NOMO-1 treated with dmso at 0.1 percent for 144 hours (cell line): ENCODE results near the gene OTULIN.
A peak's percentile ranks its signal among the peaks of the same experiment; 100 is the strongest.

Experiments
- DNase-seq: peaks from one replicate; lab custom pipeline; 2025; ENCODE audit not compliant: unreplicated experiment; lab: John Stamatoyannopoulos, UW

The OTULIN gene

GRCh38 chr5:14696057-14696456 is 31.5 kb downstream of the OTULIN start:
- no peak for DNase-seq

- DNase-seq: no peak
Measured at GRCh38 chr5:14696851-14697250, 32.3 kb downstream of the OTULIN start.

- DNase-seq: no peak
Measured at GRCh38 chr5:14698495-14698894, 34.0 kb downstream of the OTULIN start.

- no peak for DNase-seq
Measured at GRCh38 chr5:14699159-14699558, 34.6 kb downstream of the OTULIN start.

- no peak for DNase-seq
Measured at GRCh38 chr5:14699807-14700400, 35.4 kb downstream of the OTULIN start.

- peak; percentile 86 for DNase-seq
Measured at GRCh38 chr5:14700478-14701436, 36.2 kb downstream of the OTULIN start.

- no peak for DNase-seq
Measured at GRCh38 chr5:14701556-14701955, 37.0 kb downstream of the OTULIN start.

GRCh38 chr5:14702238-14702839 is 37.8 kb downstream of the OTULIN start:
- no peak for DNase-seq

- no peak for DNase-seq
Measured at GRCh38 chr5:14705556-14705955, 41.0 kb downstream of the OTULIN start.

- peak; percentile 31 for DNase-seq
Measured at GRCh38 chr5:14706615-14707021, 42.1 kb downstream of the OTULIN start.

- no peak for DNase-seq
Measured at GRCh38 chr5:14707811-14708390, 43.4 kb downstream of the OTULIN start.

GRCh38 chr5:14708551-14708950 is 44.0 kb downstream of the OTULIN start:
- no peak for DNase-seq

GRCh38 chr5:14710313-14710994 is 45.9 kb downstream of the OTULIN start:
- DNase-seq: no peak

- no peak for DNase-seq
Measured at GRCh38 chr5:14712131-14712530, 47.6 kb downstream of the OTULIN start.

- no peak for DNase-seq
Measured at GRCh38 chr5:14712666-14713065, 48.1 kb downstream of the OTULIN start.

- no peak for DNase-seq
Measured at GRCh38 chr5:14713476-14714390, 49.2 kb downstream of the OTULIN start.

GRCh38 chr5:14714706-14715105 is 50.2 kb downstream of the OTULIN start:
- DNase-seq: no peak

GRCh38 chr5:14715481-14715880 is 51.0 kb downstream of the OTULIN start:
- no peak for DNase-seq

GRCh38 chr5:14716755-14717752 is 52.5 kb downstream of the OTULIN start:
- no peak for DNase-seq
